H1 (cell line): ENCODE results near the gene RETREG1. TPM values are rescaled to one million over a fixed set of nuclear protein-coding genes. Genes with fewer than 3 reads are reported as not detected.

Source experiments
- BCL11A ChIP-seq, 2 experiments: IDR thresholded peaks; one replicate each; pipeline ENCODE4 v1.6.1; 2011; ENCODE audit warnings: low read depth in 2 of 2, low read length in 2 of 2, mild to moderate bottlenecking in 2 of 2
- MAFK ChIP-seq: IDR thresholded peaks from 2 replicates; pipeline ENCODE4 v1.6.1; 2012; ENCODE audit warnings: low read depth, mild to moderate bottlenecking, improper control_type of control experiment, low read length
- polyA plus RNA-seq, 7 experiments: library from polyadenylated mRNA; depleted of rRNA in 3 of 7; stranded (reverse) in 5 of 7; unstranded in 2 of 7; fragments of >200 nt in 5 of 7; fragments of 200-250 nt in 2 of 7; gene quantifications; 1 replicate in 5 of 7; 2 replicates in 1 of 7; 4 replicates in 1 of 7; pipeline versions ENCODE4 v1.2.1 to v1.2.3, GENCODE V29; 2011 to 2013; ENCODE audit warnings: missing spikeins in 2 of 7, mixed read lengths in 2 of 7
- total RNA-seq: library from RNA; stranded (reverse); fragmentation: NEBNext Ultra II Directional; extraction: Animal tissue kit (Norgen Biotek cat#: 25700); gene quantifications from 2 replicates; pipeline ENCODE4 v1.2.1, GENCODE V29; 2021
- TF ChIP-seq, protein P1 (sequence below): IDR thresholded peaks from 2 replicates; pipeline ENCODE4 v1.6.1; 2012; ENCODE audit warnings: inconsistent platforms

Gene RETREG1
- total and polyA plus RNA-seq, 2 of the 8 experiments (the other 6 are each of a cell fraction or from before 2014, with no cell fraction given) = 0.62 to 1.9 TPM

DNA sequence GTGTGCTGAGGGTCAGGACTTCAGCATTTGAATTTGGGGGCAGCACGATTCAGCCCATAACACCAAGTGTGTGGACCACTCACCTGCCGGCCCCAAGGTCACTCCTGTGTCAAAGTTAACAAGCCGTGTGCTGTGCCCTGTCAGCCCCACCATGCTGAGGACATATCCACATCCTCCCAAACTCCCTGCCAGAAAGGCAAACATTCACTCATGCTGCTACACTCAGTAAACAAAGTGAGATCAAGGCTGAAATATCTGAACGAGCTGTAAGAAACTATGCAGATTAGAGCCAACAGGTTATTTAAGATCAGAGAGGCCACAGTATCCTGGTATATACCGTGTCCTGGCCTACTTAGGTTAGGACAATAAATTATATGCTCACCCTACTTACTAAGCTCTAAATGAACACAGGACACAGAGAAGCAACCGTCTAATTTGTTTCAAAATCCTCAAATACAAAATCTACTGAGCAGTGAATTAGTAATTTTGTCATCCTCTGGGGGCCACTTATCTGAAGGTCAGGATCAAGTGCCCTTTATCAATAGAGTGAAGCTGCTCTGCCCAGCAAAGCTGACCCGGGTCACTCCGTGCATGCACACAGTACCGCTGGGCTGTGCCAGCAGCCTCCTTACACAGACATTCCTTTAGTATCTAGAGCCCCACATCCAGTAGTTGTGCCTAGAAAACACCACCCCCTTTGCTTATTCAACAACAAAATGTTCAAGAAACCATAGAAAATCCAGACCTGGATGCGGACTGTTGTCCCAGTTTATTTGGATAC, 28.2 kb downstream of the RETREG1 start (continued):
- TF ChIP-seq, protein P1, sequence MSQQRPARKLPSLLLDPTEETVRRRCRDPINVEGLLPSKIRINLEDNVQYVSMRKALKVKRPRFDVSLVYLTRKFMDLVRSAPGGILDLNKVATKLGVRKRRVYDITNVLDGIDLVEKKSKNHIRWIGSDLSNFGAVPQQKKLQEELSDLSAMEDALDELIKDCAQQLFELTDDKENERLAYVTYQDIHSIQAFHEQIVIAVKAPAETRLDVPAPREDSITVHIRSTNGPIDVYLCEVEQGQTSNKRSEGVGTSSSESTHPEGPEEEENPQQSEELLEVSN = no peak
- TF ChIP-seq BCL11A (IDR thresholded peaks at IDR 0.05; ENCODE audit: low read depth in 2 of 2, low read length in 2 of 2) = no peak
- no peak for TF ChIP-seq MAFK
